Adrenal gland (tissue), 12 donors: ENCODE measurements around the gene ARHGEF40. TPM values are rescaled to one million over a fixed set of nuclear protein-coding genes. Genes with fewer than 3 reads are reported as not detected.
A peak's percentile ranks its signal among the peaks of the same experiment; 100 is the strongest.

ENCODE experiments used
- DNase-seq, 7 donors: peaks; one replicate each; pipeline ENCODE4 v3.0.0-alpha.2; 2019 to 2020
- H3K27ac ChIP-seq, 5 donors: fragments of 200-600 bp; sonication (generic) in 4 of 5; 1 replicate in 3 of 5; 2 replicates in 2 of 5; pipeline versions ENCODE4 v1.5.1 to v1.8.0; 2016 to 2020; ENCODE audit warnings: mild to moderate bottlenecking in 1 of 5
- H3K27me3 ChIP-seq: fragments of 200-600 bp; 2 replicates; pipeline ENCODE4 v1.8.0; 2021
- H3K36me3 ChIP-seq, 2 donors: fragments of 200-600 bp; replicated peaks in 1 of 2; 1 replicate in 1 of 2; 2 replicates in 1 of 2; pipeline versions ENCODE4 v1.5.1 to v1.8.0; 2018 to 2022
- H3K4me1 ChIP-seq, 2 donors: fragments of 200-600 bp; replicated peaks in 1 of 2; 1 replicate in 1 of 2; 2 replicates in 1 of 2; pipeline versions ENCODE4 v1.5.1 to v1.8.0; 2018 to 2021
- H3K4me3 ChIP-seq, 4 donors: fragments of 200-600 bp; sonication (generic) in 3 of 4; one replicate each; pipeline ENCODE4 v1.5.1; 2016 to 2018
- H3K9me3 ChIP-seq, 3 donors: fragments of 200-600 bp; sonication (generic) in 1 of 3; replicated peaks in 1 of 3; 1 replicate in 2 of 3; 2 replicates in 1 of 3; pipeline versions ENCODE4 v1.5.1 to v1.8.0; 2016 to 2021
- POLR2A ChIP-seq, 2 donors: fragments of 450-650 bp; IDR thresholded peaks; one replicate each; pipeline ENCODE4 v1.6.1; 2017; ENCODE audit warnings: antibody characterized with exemption in 2 of 2, mild to moderate bottlenecking in 2 of 2, moderate library complexity in 1 of 2
- WGBS, 4 donors: extraction: QIAGEN DNeasy Blood & Tissue Kit in 2 of 4; methylation state at CpG; one replicate each; pipeline versions ENCODE4 v1.1.5 to v1.1.7; 2013 to 2017; 5-methylcytosine and 5-hydroxymethylcytosine counted together
- intact Hi-C, 2 donors: fragments of 100-400 bp; cut with DNase I; formaldehyde crosslinking; loops; one replicate each; pipeline versions ENCODE4 v1.14.1 to v1.15.0; 2022 to 2023
- polyA plus RNA-seq, 3 donors: library from polyadenylated mRNA; stranded (reverse); fragments of 200-250 nt in 2 of 3; fragments of 350-450 nt in 1 of 3; fragmentation: Illumina TruSeq in 1 of 3; extraction: RNeasy Lipid Tissue Mini Kit (QIAGEN cat#74804) in 1 of 3; gene quantifications; one replicate each; pipeline ENCODE4 v1.2.3, GENCODE V29; 2013 to 2014
- total RNA-seq, 9 donors: library from RNA; depleted of rRNA in 4 of 9; stranded (reverse); fragments of >200 nt in 4 of 9; fragments of 120-200 nt in 1 of 9; fragmentation: NEBNext Ultra II Directional in 1 of 9; extraction: Animal tissue kit (Norgen Biotek cat#: 25700) in 1 of 9; gene quantifications; one replicate each; pipeline versions ENCODE4 v1.1.0 to v1.2.4, GENCODE V29; 2013 to 2023
- TF ChIP-seq, protein P1 (sequence below), 6 experiments: fragments of 450-650 bp in 4 of 6; fragments of 200-600 bp in 2 of 6; sonication (generic) in 1 of 6; IDR thresholded peaks; 1 replicate in 5 of 6; 2 replicates in 1 of 6; pipeline versions ENCODE4 v1.5.1 to v1.8.0; 2016 to 2021; ENCODE audit warnings: antibody characterized with exemption in 6 of 6, mild to moderate bottlenecking in 2 of 6, moderate library complexity in 1 of 6
- donor health status: healthy with polysubstance abuse.
- donor health status: Bipolar disorder and iron deficiency.
- donor health status: DM: yes; HTN: yes; CAD: no.
- donor health status: DM: no; HTN: no; CAD: no.
- donor health status: DM: no; HTN: no; CAD: no.
- donor health status: DM: yes; HTN: yes; CAD: no.

Gene ARHGEF40
- total and polyA plus RNA-seq, 12 donors, result 48.7 to 258 (median 134) TPM

DNA sequence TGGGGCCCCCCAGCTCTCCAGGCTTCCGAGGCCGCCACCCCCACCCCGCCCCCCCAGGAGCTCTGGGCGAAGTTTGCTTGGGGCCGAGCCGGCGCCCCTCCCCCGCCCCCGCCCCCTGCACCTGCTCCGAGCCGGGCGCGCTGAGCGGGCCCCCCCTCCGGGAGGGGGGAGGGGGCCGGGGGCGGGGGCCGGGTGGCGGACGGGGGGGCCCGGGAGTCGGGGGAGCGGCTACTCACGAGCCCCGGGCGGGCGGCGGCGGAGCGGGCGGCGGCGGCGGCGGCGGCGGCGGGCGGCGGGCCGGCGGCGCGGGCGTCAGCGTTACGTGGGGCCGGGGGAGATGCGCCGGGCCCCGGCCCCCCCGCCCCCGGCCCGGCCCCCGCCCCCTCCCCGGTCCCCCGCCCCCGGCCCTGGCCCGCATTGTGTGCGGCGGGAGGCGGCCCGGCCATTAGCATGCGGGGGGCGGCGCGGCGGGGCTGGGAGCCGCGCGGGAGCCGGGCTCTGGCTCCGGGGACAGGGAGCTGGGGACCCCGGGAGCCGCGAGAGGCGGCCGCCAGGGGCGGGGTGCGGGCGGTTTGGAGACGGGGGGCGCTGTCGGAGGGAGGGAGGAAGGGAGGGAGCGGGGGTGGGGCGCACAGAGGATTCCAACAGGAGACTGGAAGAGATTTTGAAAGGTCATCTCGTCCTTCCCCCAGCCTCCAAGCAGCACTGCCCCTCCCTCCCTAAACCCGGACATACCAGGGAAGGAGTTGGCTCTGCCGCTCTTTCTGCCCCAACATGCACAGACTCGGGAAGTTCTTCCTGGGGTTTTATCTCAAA is 28.2 kb downstream of the ARHGEF40 start, which contains the start of gene ZNF219:
TSS of gene ZNF219 (minus strand) at position 580 of the 816 bp plus-strand sequence. CDS start 5,064 bp downstream, outside the sequence.
- Histone ChIP-seq H3K36me3 (peaks cover 0 to under 1% of the 10 kb centered on the region in 2 donors), H3K27ac (peak within 1 kb of the TSS; percentile 70 to 95 (median 88)), H3K27me3 (no peaks in the 10 kb centered on the region), H3K4me1 (peaks cover 30 to 49% of the 10 kb centered on the region in 2 donors), H3K4me3 (peak within 1 kb of the TSS in 2 of 4 donors; percentile 67 to 76), H3K9me3 (no peaks in the 10 kb centered on the region)
- 0 to 2% (median 1%) methylated on average over 7 to 75 of the region's 90 CpGs for WGBS, 4 donors
- DNase-seq, result peak; percentile 79 to 88 (median 84)
- TF ChIP-seq, protein P1, sequence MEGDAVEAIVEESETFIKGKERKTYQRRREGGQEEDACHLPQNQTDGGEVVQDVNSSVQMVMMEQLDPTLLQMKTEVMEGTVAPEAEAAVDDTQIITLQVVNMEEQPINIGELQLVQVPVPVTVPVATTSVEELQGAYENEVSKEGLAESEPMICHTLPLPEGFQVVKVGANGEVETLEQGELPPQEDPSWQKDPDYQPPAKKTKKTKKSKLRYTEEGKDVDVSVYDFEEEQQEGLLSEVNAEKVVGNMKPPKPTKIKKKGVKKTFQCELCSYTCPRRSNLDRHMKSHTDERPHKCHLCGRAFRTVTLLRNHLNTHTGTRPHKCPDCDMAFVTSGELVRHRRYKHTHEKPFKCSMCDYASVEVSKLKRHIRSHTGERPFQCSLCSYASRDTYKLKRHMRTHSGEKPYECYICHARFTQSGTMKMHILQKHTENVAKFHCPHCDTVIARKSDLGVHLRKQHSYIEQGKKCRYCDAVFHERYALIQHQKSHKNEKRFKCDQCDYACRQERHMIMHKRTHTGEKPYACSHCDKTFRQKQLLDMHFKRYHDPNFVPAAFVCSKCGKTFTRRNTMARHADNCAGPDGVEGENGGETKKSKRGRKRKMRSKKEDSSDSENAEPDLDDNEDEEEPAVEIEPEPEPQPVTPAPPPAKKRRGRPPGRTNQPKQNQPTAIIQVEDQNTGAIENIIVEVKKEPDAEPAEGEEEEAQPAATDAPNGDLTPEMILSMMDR (IDR thresholded peaks at IDR 0.05), result no peak
- peak in 1 of 2 donors; percentile 60 for TF ChIP-seq POLR2A (IDR thresholded peaks at IDR 0.05)
- intact Hi-C loops, result no loop called here

DNA sequence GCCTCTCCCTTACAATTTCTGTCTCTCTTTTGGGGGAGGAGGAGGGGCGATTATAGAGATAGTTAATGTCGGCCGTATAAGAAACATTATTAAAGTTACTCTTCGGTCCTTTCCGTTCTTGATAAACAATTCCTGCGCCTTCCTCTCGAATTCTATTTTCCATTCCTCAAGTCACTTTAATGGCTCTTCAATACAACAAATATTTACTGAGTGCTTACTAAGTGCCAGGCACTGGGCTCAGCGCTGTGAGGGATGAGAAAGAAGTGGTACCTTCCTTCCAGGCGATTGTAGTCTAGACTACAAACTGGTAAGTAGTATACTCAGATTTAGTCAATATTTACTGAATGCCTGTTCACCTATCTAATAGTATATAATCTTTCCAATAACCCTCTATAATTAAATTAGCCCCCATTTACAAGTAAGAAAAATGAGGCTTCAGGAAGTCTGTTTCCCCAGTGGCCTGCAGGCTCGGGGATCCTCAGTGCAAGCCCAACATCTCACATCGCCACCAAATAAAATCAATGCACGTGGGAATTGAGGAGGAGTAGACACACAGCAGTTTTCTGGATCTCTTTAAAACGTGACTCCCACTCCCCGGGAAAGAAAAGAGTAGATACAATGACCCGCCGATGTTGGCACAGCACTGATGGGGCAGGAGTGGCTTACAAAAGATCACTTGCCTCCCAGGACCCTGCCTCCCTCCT is 28.9 kb downstream of the ARHGEF40 start:
- no peaks in the 10 kb centered on the region for H3K9me3 ChIP-seq
- no peaks in the 10 kb centered on the region for H3K36me3 ChIP-seq
- 5 to 12% (median 6%) methylated on average over 16 of the region's 16 CpGs for WGBS, 4 donors
- peaks cover 31 to 45% of the 10 kb centered on the region in 2 donors for H3K4me1 ChIP-seq
- peak overlapping the region; percentile 70 to 95 (median 88) for H3K27ac ChIP-seq
- peak in 2 of 7 donors; percentile 26 to 35 for DNase-seq
- no peaks in the 10 kb centered on the region for H3K27me3 ChIP-seq
- H3K4me3 ChIP-seq, result peak overlapping the region in 2 of 4 donors; percentile 54 to 76
- TF ChIP-seq POLR2A (IDR thresholded peaks at IDR 0.05), result no peak
- TF ChIP-seq, protein P1 (IDR thresholded peaks at IDR 0.05), result no peak
- intact Hi-C loops, result no loop called here

DNA sequence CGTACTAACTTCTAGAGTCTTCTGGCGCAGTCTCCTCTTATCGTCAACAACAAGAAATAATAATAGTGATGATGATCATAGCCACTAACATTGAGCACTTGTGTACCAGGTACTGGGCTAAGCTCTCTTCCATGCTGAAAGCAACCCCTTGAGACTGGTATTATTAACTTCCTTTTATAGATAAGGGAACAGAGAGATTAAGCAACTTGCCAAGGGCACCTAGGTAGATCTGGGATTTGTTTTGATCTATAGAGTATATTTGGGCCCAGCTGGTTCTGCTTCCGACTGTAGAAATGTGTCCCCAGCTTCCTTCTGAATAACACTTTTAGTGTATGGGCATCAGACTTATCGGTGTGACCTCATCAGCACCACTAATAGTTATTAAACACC is 29.5 kb downstream of the ARHGEF40 start:
- H3K4me1 ChIP-seq, result peaks cover 28 to 43% of the 10 kb centered on the region in 2 donors
- intact Hi-C loops, result no loop called here
- no peaks in the 10 kb centered on the region for H3K9me3 ChIP-seq
- H3K27me3 ChIP-seq, result no peaks in the 10 kb centered on the region
- 52 to 63% (median 58%) methylated on average over 5 of the region's 5 CpGs for WGBS, 4 donors
- peak overlapping the region in 4 of 5 donors; percentile 70 to 95 (median 90) for H3K27ac ChIP-seq
- DNase-seq, result no peak
- H3K36me3 ChIP-seq, result no peaks in the 10 kb centered on the region
- H3K4me3 ChIP-seq, result peak overlapping the region in 1 of 4 donors; percentile 76
- TF ChIP-seq POLR2A (IDR thresholded peaks at IDR 0.05), result no peak
- TF ChIP-seq, protein P1 (IDR thresholded peaks at IDR 0.05), result no peak

DNA sequence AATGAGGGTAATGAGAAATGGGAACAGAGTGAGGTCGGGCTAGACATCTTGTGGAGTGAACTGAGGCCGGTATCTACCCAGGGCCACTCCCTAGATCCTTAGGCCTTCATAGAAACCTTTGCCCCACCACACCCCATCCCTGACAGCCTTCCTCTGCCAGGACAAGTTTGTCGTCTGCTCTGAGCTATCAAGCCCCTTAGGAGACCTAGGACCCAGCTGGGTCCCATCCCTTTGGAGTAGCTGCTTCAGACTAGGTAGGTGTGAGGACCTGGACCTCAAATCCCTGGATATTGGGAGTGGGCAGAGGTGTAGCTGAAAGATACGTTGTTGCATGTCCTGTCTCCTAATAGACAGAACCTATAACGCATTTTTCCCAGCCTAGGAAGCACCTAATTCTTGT is 30.8 kb downstream of the ARHGEF40 start, which contains the start of gene TMEM253:
TSS of gene TMEM253 (plus strand) at position 136 of the 400 bp plus-strand sequence. CDS start 278 bp downstream, outside the sequence.
- Histone ChIP-seq H3K27me3 (no peaks in the 10 kb centered on the region), H3K4me1 (peaks cover 38 to 47% of the 10 kb centered on the region in 2 donors), H3K27ac (peak within 1 kb of the TSS in 3 of 5 donors; percentile 88 to 95 (median 91)), H3K36me3 (no peaks in the 10 kb centered on the region), H3K4me3 (no peak within 1 kb of the TSS), H3K9me3 (no peaks in the 10 kb centered on the region)
- intact Hi-C loops, result no loop called here
- TF ChIP-seq, protein P1 (IDR thresholded peaks at IDR 0.05), result no peak
- no peak for TF ChIP-seq POLR2A (IDR thresholded peaks at IDR 0.05)
- WGBS, 4 donors, result 88 to 94% (median 92%) methylated on average over 5 of the region's 5 CpGs
- DNase-seq, result no peak
